ENCODE data around the gene IL18R1. TPM values are rescaled to one million over a fixed set of nuclear protein-coding genes. Genes with fewer than 3 reads are reported as not detected.

IL18R1 gene
- 1.6 TPM for total RNA-seq

GRCh38 chr2:102355526-102356380 lies at the start of gene IL18R1:
Gene IL18R1 (plus strand): TSS chr2:102355796. CDS start chr2:102362661, 6,865 bp downstream.

GRCh38 chr2:102310964-102311640 lies 44.5 kb upstream of the IL18R1 start, which contains the start of gene IL1RL1:
Gene IL1RL1 (plus strand): TSS chr2:102311563. CDS start chr2:102338265, 26,702 bp downstream.

GRCh38 chr2:102422910-102423309 lies 67.3 kb downstream of the IL18R1 start, which contains the start of gene IL18RAP:
Gene IL18RAP (plus strand): TSS chr2:102423160. CDS start chr2:102423278, 118 bp downstream.

Other genes with a start within 250 kb of the IL18R1 start
- gene IL1R1, start 213.1 kb upstream of the IL18R1 start, total RNA-seq = 19.4 TPM
- 1.4 TPM for gene IL1RL2, start 168.8 kb upstream of the IL18R1 start, total RNA-seq
- gene IL1RL1, start 44.2 kb upstream of the IL18R1 start, total RNA-seq = 4.3 TPM
- gene IL18RAP, start 67.4 kb downstream of the IL18R1 start, total RNA-seq = 0.33 TPM
- gene SLC9A4, start 117.4 kb downstream of the IL18R1 start, total RNA-seq = 0.55 TPM

All from camera-type eye (tissue), 1 donor.